Stimulated activated naive CD4-positive, alpha-beta T cell (primary cell): ENCODE data around the gene DENND1A.

Source experiments
- DNase-seq, 6 experiments: peaks; one replicate each; lab custom pipeline; 2025; lab: John Stamatoyannopoulos, UW

Gene DENND1A

GRCh38 chr9:123686131-123686828, 243.6 kb downstream of the DENND1A start:
- no peak for DNase-seq

- no peak for DNase-seq
These were observed 244.3 kb downstream of the DENND1A start for GRCh38 chr9:123685489-123686083.

- DNase-seq: no peak
These were observed 245.4 kb downstream of the DENND1A start for GRCh38 chr9:123684393-123685149.

GRCh38 chr9:123682746-123683145, 247.2 kb downstream of the DENND1A start:
- DNase-seq: no peak

GRCh38 chr9:123680352-123680751, 249.6 kb downstream of the DENND1A start:
- DNase-seq: no peak

- DNase-seq: no peak
These were observed 250.5 kb downstream of the DENND1A start for GRCh38 chr9:123679330-123679987.

- DNase-seq: no peak
These were observed 251.0 kb downstream of the DENND1A start for GRCh38 chr9:123678878-123679329.

GRCh38 chr9:123678038-123678877, 251.7 kb downstream of the DENND1A start:
- no peak for DNase-seq

- no peak for DNase-seq
These were observed 253.1 kb downstream of the DENND1A start for GRCh38 chr9:123676869-123677268.

- no peak for DNase-seq
These were observed 260.6 kb downstream of the DENND1A start for GRCh38 chr9:123669346-123669745.

GRCh38 chr9:123663529-123663928, 266.4 kb downstream of the DENND1A start:
- DNase-seq: no peak

- DNase-seq: no peak
These were observed 267.7 kb downstream of the DENND1A start for GRCh38 chr9:123662057-123662776.

GRCh38 chr9:123660691-123661466, 269.0 kb downstream of the DENND1A start:
- DNase-seq: no peak

- DNase-seq: no peak
These were observed 270.6 kb downstream of the DENND1A start for GRCh38 chr9:123659358-123659757.

- no peak for DNase-seq
These were observed 271.1 kb downstream of the DENND1A start for GRCh38 chr9:123658792-123659191.

GRCh38 chr9:123657941-123658340, 272.0 kb downstream of the DENND1A start:
- DNase-seq: no peak

- DNase-seq: no peak
These were observed 272.8 kb downstream of the DENND1A start for GRCh38 chr9:123657099-123657498.

- no peak for DNase-seq
These were observed 273.4 kb downstream of the DENND1A start for GRCh38 chr9:123656565-123656964.

GRCh38 chr9:123655681-123656423, 274.1 kb downstream of the DENND1A start:
- no peak for DNase-seq
